B cell (primary cell): ENCODE results near the gene ANKRD35. TPM values are rescaled to one million over a fixed set of nuclear protein-coding genes. Genes with fewer than 3 reads are reported as not detected.

Experiments used
- ATAC-seq: fragments of 200-7000 bp; cut with Tn5 transposase; one replicate; pipeline ENCODE4 v1.10.0; 2021; ENCODE audit warnings: low read depth, mild to moderate bottlenecking, moderate number of reproducible peaks, moderate library complexity
- CTCF ChIA-PET: fragments of 350-600 bp; sonication (Branson Sonifier 250); formaldehyde crosslinking; loops from one replicate; lab custom pipeline; 2021; ENCODE audit warnings: antibody characterized with exemption, inconsistent platforms; lab: Charles Lee
- POLR2A ChIA-PET: fragments of 350-600 bp; sonication (Branson Sonifier 250); formaldehyde crosslinking; loops from one replicate; lab custom pipeline; 2021; ENCODE audit warnings: antibody characterized with exemption; lab: Charles Lee
- DNase-seq: peaks from one replicate; pipeline ENCODE4 v3.0.0; 2013
- H2AFZ ChIP-seq: 2 replicates; pipeline ENCODE4 v1.6.1; 2012; ENCODE audit warnings: mild to moderate bottlenecking, low read depth, low read length; ENCODE audit not compliant: insufficient read depth, poor library complexity, severe bottlenecking
- H3K27ac ChIP-seq, 2 donors: 1 replicate in 1 of 2; 2 replicates in 1 of 2; pipeline ENCODE4 v1.5.1; 2012 to 2013; ENCODE audit warnings: low read length in 2 of 2, mild to moderate bottlenecking in 2 of 2, moderate library complexity in 1 of 2
- H3K27me3 ChIP-seq, 4 experiments: fragments of 200-600 bp in 1 of 4; sonication (generic) in 1 of 4; replicated peaks in 1 of 4; 1 replicate in 2 of 4; 2 replicates in 2 of 4; pipeline versions ENCODE4 v1.6.1 to v1.7.0; 2013 to 2016; ENCODE audit warnings: low read length in 3 of 4, mild to moderate bottlenecking in 2 of 4, mixed read lengths in 1 of 4, moderate library complexity in 1 of 4; ENCODE audit not compliant: insufficient read depth in 4 of 4, control insufficient read depth in 3 of 4; ENCODE audit errors: control extremely low read depth in 1 of 4
- H3K36me3 ChIP-seq, 2 experiments: replicated peaks in 1 of 2; 1 replicate in 1 of 2; 2 replicates in 1 of 2; pipeline versions ENCODE4 v1.6.1 to v1.7.1; 2013; ENCODE audit warnings: low read length in 1 of 2; ENCODE audit not compliant: insufficient read depth in 2 of 2, control insufficient read depth in 1 of 2; ENCODE audit errors: control extremely low read depth in 1 of 2, extremely low read depth in 1 of 2
- H3K4me1 ChIP-seq, 2 donors: fragments of 200-600 bp in 1 of 2; sonication (generic) in 1 of 2; 1 replicate in 1 of 2; 2 replicates in 1 of 2; pipeline versions ENCODE4 v1.5.1 to v1.6.1; 2013 to 2017; ENCODE audit warnings: low read length in 2 of 2; ENCODE audit not compliant: control insufficient read depth in 2 of 2, insufficient read depth in 2 of 2
- H3K4me2 ChIP-seq: replicated peaks from 2 replicates; pipeline ENCODE3; 2012; ENCODE audit warnings: mild to moderate bottlenecking, low read depth, low read length; ENCODE audit not compliant: poor library complexity, severe bottlenecking
- H3K4me3 ChIP-seq, 5 experiments: fragments of 200-600 bp in 1 of 5; sonication (generic) in 1 of 5; 1 replicate in 3 of 5; 2 replicates in 2 of 5; pipeline versions ENCODE4 v1.5.1 to v1.7.0; 2011 to 2016; ENCODE audit warnings: low read length in 4 of 5, mild to moderate bottlenecking in 4 of 5, low read depth in 2 of 5, control low read depth in 1 of 5, moderate library complexity in 1 of 5; ENCODE audit not compliant: insufficient read depth in 1 of 5; ENCODE audit errors: control extremely low read depth in 1 of 5, extremely low read depth in 1 of 5
- H3K79me2 ChIP-seq: fragments of 200-600 bp; sonication (generic); one replicate; pipeline ENCODE4 v1.6.0; 2016; ENCODE audit warnings: low read length; ENCODE audit not compliant: control insufficient read depth, insufficient read depth
- H3K9ac ChIP-seq: fragments of 200-600 bp; sonication (generic); 2 replicates; pipeline ENCODE4 v1.6.1; 2017; ENCODE audit warnings: mild to moderate bottlenecking, low read length, moderate library complexity
- H3K9me3 ChIP-seq, 3 donors: one replicate each; pipeline versions ENCODE4 v1.6.1 to v1.7.1; 2013; ENCODE audit warnings: low read length in 2 of 3; ENCODE audit not compliant: control insufficient read depth in 2 of 3, insufficient read depth in 1 of 3; ENCODE audit errors: control extremely low read depth in 1 of 3
- H4K20me1 ChIP-seq: 2 replicates; pipeline ENCODE4 v1.6.0; 2012; ENCODE audit warnings: mild to moderate bottlenecking, low read length; ENCODE audit not compliant: insufficient read depth, control insufficient read depth, poor library complexity, severe bottlenecking
- H3K27ac Mint-ChIP-seq: one replicate; pipeline ENCODE4 v1.8.0; 2021; ENCODE audit warnings: mixed read lengths
- H3K27me3 Mint-ChIP-seq: one replicate; pipeline ENCODE4 v1.8.0; 2021; ENCODE audit warnings: mixed read lengths
- H3K4me1 Mint-ChIP-seq: one replicate; pipeline ENCODE4 v1.8.0; 2021; ENCODE audit warnings: mixed read lengths
- H3K4me3 Mint-ChIP-seq: one replicate; pipeline ENCODE4 v1.8.0; 2021; ENCODE audit warnings: mixed read lengths
- H3K9me3 Mint-ChIP-seq: one replicate; pipeline ENCODE4 v1.8.0; 2022; ENCODE audit warnings: mixed read lengths; ENCODE audit not compliant: insufficient read depth
- EZH2 ChIP-seq: IDR thresholded peaks from 2 replicates; pipeline ENCODE4 v1.6.1; 2012; ENCODE audit warnings: borderline replicate concordance, low read depth, mild to moderate bottlenecking, moderate library complexity, low read length; ENCODE audit not compliant: insufficient read depth, poor library complexity, severe bottlenecking
- WGBS: methylation state at CpG from one replicate; pipeline ENCODE4 v1.1.5; 2013; ENCODE audit warnings: missing lambda C conversion rate; ENCODE audit not compliant: insufficient coverage; 5-methylcytosine and 5-hydroxymethylcytosine counted together
- intact Hi-C: fragments of 100-400 bp; cut with micrococcal nuclease; formaldehyde crosslinking; loops from one replicate; pipeline ENCODE4 v1.10.0; 2022
- polyA plus RNA-seq: library from polyadenylated mRNA; depleted of rRNA; stranded (reverse); fragments of >200 nt; gene quantifications from 2 replicates; pipeline ENCODE4 v1.2.3, GENCODE V29; 2012
- total RNA-seq, 2 donors: library from RNA; stranded (reverse); fragments of 120-200 nt in 1 of 2; gene quantifications; 1 replicate in 1 of 2; 2 replicates in 1 of 2; pipeline versions ENCODE4 v1.2.3 to v1.2.4, GENCODE V29; 2013 to 2022
- TF ChIP-seq, protein P1 (sequence below): fragments of 200-600 bp; IDR thresholded peaks from one replicate; pipeline ENCODE4 v1.8.0; 2022; ENCODE audit warnings: antibody characterized with exemption, mild to moderate bottlenecking

Gene ANKRD35
- total and polyA plus RNA-seq, 2 donors (not counting 1 experiment from before 2014, with no cell fraction given): 0.04 TPM; not detected in 1

- no peak for TF ChIP-seq EZH2
- TF ChIP-seq, protein P1, sequence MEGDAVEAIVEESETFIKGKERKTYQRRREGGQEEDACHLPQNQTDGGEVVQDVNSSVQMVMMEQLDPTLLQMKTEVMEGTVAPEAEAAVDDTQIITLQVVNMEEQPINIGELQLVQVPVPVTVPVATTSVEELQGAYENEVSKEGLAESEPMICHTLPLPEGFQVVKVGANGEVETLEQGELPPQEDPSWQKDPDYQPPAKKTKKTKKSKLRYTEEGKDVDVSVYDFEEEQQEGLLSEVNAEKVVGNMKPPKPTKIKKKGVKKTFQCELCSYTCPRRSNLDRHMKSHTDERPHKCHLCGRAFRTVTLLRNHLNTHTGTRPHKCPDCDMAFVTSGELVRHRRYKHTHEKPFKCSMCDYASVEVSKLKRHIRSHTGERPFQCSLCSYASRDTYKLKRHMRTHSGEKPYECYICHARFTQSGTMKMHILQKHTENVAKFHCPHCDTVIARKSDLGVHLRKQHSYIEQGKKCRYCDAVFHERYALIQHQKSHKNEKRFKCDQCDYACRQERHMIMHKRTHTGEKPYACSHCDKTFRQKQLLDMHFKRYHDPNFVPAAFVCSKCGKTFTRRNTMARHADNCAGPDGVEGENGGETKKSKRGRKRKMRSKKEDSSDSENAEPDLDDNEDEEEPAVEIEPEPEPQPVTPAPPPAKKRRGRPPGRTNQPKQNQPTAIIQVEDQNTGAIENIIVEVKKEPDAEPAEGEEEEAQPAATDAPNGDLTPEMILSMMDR: no peak
- Histone ChIP-seq H3K79me2 (no peaks in the 10 kb centered on the region), H2AFZ (no peak overlapping the region), H3K27me3 (no peaks in the 10 kb centered on the region), H4K20me1 (no peaks in the 10 kb centered on the region), H3K4me1 (no peaks in the 10 kb centered on the region), H3K36me3 (no peaks in the 10 kb centered on the region), H3K4me2 (no peak overlapping the region), H3K27ac (no peak overlapping the region), H3K9me3 (no peaks in the 10 kb centered on the region), H3K4me3 (no peak overlapping the region), H3K9ac (no peak overlapping the region)
- DNase-seq (no peak), ATAC-seq (no peak)
- ChIA-PET POLR2A (no interaction called here), CTCF (interaction anchor here (0.6 to 3.9 kb wide), 24 partner anchors 9 to 148 kb away, joined by 3 to 41 read pairs (median 6); partner anchors contain the start of genes HJV, ITGA10, NUDT17 and PEX11B)
- WGBS: 100% methylated on average over 1 of the region's 3 CpGs
- Mint-ChIP-seq H3K4me3 (no peak overlapping the region), H3K4me1 (no peaks in the 10 kb centered on the region), H3K9me3 (no peaks in the 10 kb centered on the region), H3K27me3 (no peaks in the 10 kb centered on the region), H3K27ac (no peak overlapping the region)
- intact Hi-C loops: no loop called here
These were observed 6.9 kb upstream of the ANKRD35 start for GRCh38 chr1:145892486-145893087.
